HG02885 (cell line): ENCODE results near the gene RAB8B.
"Not testable (repeated sequence)": the region's sequence is repeated elsewhere in the genome, so short reads cannot be mapped to it uniquely, and the experiment has no call there.

Experiments
- ATAC-seq: cut with Tn5 transposase; IDR thresholded peaks from one replicate; pipeline ENCODE4 v1.9.1; 2021; ENCODE audit warnings: mild to moderate bottlenecking; ENCODE audit not compliant: unreplicated experiment, poor library complexity

RAB8B gene

GRCh38 chr15:63203451-63204090 is 14.2 kb downstream of the RAB8B start:
- no peak for ATAC-seq

- no peak for ATAC-seq
Measured at GRCh38 chr15:63206079-63206478, 16.7 kb downstream of the RAB8B start.

DNA sequence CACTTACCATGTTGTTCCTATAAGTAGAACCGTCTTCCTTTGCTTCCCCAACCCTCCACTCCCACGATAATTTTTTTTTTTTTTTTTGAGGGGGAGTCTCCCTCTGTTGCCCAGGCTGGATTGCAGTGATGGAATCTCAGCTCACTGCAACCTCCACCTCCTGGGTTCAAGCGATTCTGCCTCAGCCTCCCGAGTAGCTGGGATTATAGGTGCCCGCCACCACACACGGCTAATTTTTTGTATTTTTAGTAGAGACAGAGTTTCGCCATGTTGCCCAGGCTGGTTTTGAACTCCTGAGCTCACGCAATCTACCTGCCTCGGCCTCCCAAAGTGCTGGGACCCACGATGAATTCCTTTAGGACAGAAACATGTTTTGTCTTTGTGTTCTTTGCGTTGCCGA is 19.4 kb downstream of the RAB8B start:
- ATAC-seq, result not testable (repeated sequence)

GRCh38 chr15:63210151-63211091 is 21.0 kb downstream of the RAB8B start:
- ATAC-seq, result no peak

DNA sequence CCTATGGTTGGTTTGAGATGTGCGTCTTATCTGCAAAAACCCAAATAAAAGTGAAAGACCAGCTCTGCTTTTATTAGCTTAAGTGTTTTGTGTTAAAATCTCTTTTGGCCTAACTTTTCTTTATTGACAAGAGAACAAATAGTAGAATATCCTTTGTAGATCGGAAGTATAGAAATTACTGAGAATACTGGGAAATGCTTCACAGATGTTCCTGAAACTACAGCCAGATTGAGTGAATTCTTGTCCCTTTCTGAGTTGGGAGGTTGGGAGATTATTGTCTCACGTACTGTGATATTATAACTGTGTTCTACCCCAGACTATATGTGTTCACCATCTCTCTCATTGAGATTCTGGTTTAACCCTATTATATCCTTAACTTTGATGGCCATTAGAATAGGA is 21.7 kb downstream of the RAB8B start:
- no peak for ATAC-seq

- no peak for ATAC-seq
Measured at GRCh38 chr15:63211549-63211948, 22.1 kb downstream of the RAB8B start.

GRCh38 chr15:63212050-63213004 is 22.9 kb downstream of the RAB8B start:
- peak; percentile 51 for ATAC-seq

- no peak for ATAC-seq
Measured at GRCh38 chr15:63218100-63218808, 28.8 kb downstream of the RAB8B start.

- ATAC-seq, result no peak
Measured at GRCh38 chr15:63219196-63219710, 29.8 kb downstream of the RAB8B start.

DNA sequence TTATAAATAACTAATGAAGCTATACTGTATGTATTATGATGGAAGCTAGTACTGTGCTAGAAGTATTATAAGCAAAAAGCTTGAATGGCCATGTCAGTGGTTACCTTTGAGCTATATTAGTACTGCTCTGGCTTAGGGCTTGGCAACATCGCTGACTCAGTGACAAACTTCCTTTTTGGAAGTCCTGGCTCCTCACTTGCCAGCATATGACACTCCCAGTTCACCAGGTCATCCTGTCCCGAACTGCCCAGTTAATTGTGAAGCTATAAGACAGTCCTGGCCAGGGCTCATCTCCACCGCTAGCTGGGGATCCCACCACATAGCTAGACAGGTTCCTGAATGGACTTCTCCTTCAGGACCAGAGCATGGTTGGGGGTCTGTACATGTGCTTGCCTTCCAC is 31.9 kb downstream of the RAB8B start:
- ATAC-seq, result no peak

DNA sequence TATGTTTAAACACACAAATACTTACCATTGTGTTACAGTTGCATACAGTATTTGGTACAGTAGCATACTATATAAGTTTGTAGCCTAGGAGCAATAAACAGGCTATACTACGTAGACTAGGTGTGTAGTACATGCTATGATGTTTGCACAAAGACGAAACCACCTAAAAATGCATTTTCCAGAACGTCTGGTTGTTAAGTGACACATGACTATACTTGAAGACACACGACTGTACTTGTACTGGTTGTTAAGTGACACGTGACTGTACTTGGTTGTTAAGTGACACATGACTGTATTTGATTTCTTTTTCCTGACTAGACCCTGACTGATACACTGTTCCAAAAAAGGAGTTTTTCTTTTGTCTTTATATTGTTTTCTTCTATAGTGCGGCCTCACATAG is 34.1 kb downstream of the RAB8B start:
- ATAC-seq, result no peak

DNA sequence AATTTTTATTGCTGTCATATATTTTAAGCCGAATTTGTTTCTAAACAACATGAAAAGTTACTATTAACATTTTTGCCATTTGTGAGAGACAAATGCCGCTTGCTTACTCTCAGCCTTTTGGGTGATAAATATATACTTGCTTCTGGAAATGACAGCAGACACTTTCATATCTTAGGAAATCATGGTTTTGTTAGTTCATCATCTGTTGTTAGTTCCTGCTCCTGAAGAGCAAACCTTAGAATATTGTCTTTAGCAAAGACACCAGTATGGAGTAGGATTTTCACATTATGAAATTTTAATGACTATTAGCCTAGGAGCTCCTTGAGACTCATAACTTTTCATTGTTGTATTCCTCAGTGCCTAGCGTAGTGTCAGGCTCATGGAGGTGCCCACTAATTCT is 36.0 kb downstream of the RAB8B start:
- ATAC-seq, result no peak

GRCh38 chr15:63226155-63226883 is 36.9 kb downstream of the RAB8B start:
- no peak for ATAC-seq

DNA sequence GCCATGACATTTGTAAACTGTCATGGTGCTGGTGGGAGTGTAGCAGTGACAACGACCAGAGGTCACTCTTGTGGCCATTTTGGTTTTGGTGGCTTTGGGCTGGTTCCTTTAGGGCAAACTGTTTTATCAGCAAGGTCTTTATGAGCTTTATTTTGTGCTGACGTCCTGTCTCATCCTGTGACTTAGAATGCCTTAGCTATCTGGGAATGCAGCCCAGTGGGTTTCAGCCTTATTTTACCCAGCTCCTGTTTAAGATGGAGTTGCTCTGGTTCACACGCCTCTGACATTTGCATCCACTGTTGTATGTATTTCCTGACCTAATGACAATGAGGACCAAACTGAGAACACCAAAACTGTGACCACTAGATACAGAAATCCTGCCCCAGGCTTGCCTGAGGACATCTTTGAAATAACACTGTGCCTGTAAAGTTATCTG is 37.6 kb downstream of the RAB8B start:
- no peak for ATAC-seq

GRCh38 chr15:63227689-63228088 is 38.3 kb downstream of the RAB8B start:
- ATAC-seq, result no peak

DNA sequence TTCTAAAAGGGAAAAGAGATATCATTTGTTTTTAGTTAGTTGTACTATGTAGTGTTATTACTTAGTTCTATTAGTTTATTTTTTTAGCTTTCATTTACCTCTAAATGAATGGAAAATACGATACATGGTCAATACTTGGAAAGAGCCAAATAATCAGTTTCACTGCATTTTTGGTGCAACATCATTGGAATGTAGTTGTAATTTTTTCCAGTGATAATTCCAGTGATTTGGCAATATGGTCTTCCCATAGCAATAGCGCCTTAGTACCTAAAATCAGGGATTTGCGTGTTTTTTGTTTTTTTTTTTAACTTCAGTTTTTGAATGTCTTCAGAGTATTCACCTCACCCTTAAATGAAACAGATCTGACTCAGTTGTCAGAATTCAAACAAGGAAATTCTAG is 41.8 kb downstream of the RAB8B start:
- ATAC-seq, result no peak

DNA sequence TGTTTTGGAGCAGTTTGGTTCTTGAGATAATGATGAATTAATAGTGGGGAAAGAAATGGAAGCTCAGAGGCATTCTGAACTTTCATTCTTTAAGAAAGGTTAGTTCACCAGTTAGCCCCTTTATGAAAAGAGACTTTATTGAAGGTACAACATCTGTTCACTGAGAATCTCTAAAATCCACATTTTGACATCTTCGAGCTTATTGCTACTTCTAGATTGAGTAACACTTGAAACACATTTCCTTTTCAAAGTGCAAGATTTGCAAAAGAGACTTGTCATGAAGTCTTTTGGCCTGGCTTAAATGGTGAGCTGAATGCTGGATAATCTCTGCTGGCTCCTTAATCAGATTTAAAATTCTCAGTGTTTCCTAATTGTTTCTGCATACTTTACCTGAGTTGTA is 42.3 kb downstream of the RAB8B start:
- no peak for ATAC-seq

DNA sequence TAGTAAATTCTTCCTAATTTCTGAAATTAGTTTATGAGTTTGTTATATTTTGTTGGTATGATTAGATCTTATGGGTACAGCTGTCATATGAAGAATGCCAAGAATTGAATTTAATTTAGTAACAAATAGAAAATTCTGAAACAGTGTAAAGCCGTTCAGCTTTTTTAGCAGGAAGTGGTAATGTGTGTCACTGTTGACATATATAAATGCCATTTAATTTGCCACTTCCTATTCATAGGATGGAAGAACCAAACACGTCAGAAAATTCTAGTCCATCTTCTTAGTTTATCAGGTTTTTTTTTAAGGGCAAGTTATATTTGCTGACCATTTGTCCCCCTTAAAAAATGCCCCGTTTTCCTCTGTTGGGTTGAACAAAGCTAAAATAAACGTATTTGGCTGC is 43.0 kb downstream of the RAB8B start:
- ATAC-seq, result no peak

DNA sequence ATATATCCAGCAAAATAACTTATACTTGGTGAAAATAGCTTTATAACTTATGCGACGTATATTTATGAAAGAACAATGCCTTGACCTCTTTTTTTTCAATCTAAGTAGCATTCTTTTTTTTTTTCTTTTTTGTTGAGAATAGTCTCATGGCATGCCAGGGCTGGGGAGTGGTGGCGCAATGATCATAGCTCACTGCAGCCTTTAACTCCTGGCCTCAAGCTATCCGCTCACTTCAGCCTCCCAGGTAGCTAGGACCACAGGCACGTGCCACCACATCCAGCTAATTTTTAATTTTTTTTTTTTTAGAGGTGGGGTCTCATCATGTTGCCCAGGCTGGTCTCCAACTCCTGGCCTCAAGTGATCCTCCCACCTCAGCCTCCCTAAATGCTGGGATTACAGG is 43.5 kb downstream of the RAB8B start:
- no peak for ATAC-seq
